Gastrocnemius medialis (tissue), 4 donors: ENCODE results near the gene NUDT17. TPM values are rescaled to one million over a fixed set of nuclear protein-coding genes. Genes with fewer than 3 reads are reported as not detected.

Experiments used
- ATAC-seq, 2 donors: fragments of 150-250 bp; one replicate each; pipeline ENCODE4 v1.9.1; 2016
- DNase-seq, 2 donors: peaks; one replicate each; pipeline ENCODE4 v3.0.0-alpha.2; 2019
- H3K27ac ChIP-seq, 4 donors: fragments of 200-600 bp; sonication (generic); 1 replicate in 1 of 4; 2 replicates in 3 of 4; pipeline ENCODE4 v1.5.1; 2016 to 2018; ENCODE audit warnings: mild to moderate bottlenecking in 2 of 4, moderate library complexity in 1 of 4
- H3K27me3 ChIP-seq, 3 donors: fragments of 200-600 bp; sonication (generic) in 2 of 3; 1 replicate in 1 of 3; 2 replicates in 2 of 3; pipeline versions ENCODE4 v1.5.1 to v1.6.0; 2016 to 2019; ENCODE audit warnings: mild to moderate bottlenecking in 1 of 3, moderate library complexity in 1 of 3
- H3K36me3 ChIP-seq, 2 donors: fragments of 200-600 bp; sonication (generic) in 1 of 2; one replicate each; pipeline ENCODE4 v1.5.1; 2017 to 2018
- H3K4me1 ChIP-seq, 2 donors: fragments of 200-600 bp; sonication (generic) in 1 of 2; one replicate each; pipeline ENCODE4 v1.5.1; 2016 to 2017; ENCODE audit warnings: mild to moderate bottlenecking in 2 of 2
- H3K4me3 ChIP-seq, 4 donors: fragments of 200-600 bp; sonication (generic) in 3 of 4; 1 replicate in 1 of 4; 2 replicates in 3 of 4; pipeline ENCODE4 v1.5.1; 2016 to 2019; ENCODE audit warnings: mild to moderate bottlenecking in 2 of 4
- H3K9me3 ChIP-seq, 3 donors: fragments of 200-600 bp; sonication (generic) in 2 of 3; 1 replicate in 1 of 3; 2 replicates in 2 of 3; pipeline ENCODE4 v1.5.1; 2016 to 2019
- POLR2A ChIP-seq, 2 donors: fragments of 450-650 bp; IDR thresholded peaks; one replicate each; pipeline ENCODE4 v1.6.1; 2017; ENCODE audit warnings: antibody characterized with exemption in 2 of 2, mild to moderate bottlenecking in 2 of 2, moderate library complexity in 2 of 2
- in situ Hi-C, 4 donors: fragments of 200-750 bp; cut with MboI; loops; one replicate each; pipeline versions ENCODE4 v1.15.0 to v1.8.0; 2017; ENCODE audit warnings: low sequenced_read_pairs in 4 of 4
- intact Hi-C: fragments of 100-400 bp; cut with DNase I; formaldehyde crosslinking; loops from one replicate; pipeline ENCODE4 v1.15.1; 2023; ENCODE audit warnings: low total_unique reads
- total RNA-seq, 4 donors: library from RNA; depleted of rRNA; stranded (reverse); fragments of >200 nt; gene quantifications; one replicate each; pipeline versions ENCODE4 v1.1.0 to v1.2.3, GENCODE V29; 2016
- TF ChIP-seq, protein P1 (sequence below), 5 experiments: fragments of 450-650 bp in 3 of 5; fragments of 200-600 bp in 2 of 5; sonication (generic) in 2 of 5; IDR thresholded peaks in 4 of 5; conservative IDR thresholded peaks in 1 of 5; 1 replicate in 4 of 5; 2 replicates in 1 of 5; pipeline ENCODE4 v1.5.1; 2016 to 2019; ENCODE audit warnings: antibody characterized with exemption in 5 of 5, mild to moderate bottlenecking in 3 of 5, moderate library complexity in 3 of 5

The NUDT17 gene
- total RNA-seq, 4 donors from 2014 or later, result 0.46 to 2.2 (median 0.51) TPM; not detected in 1

- intact Hi-C loops (loop anchor here (1.0 to 10.0 kb wide), 2 partner anchors 21 to 51 kb away; partner anchors contain the start of gene NUDT17), in situ Hi-C loops (no loop called here)
- Histone ChIP-seq H3K27me3 (no peaks in the 10 kb centered on the region), H3K36me3 (peaks cover 5 to 32% of the 10 kb centered on the region in 2 donors), H3K4me3 (peak within 1 kb of the TSS; percentile 63 to 80 (median 74)), H3K27ac (peak within 1 kb of the TSS; percentile 86 to 92 (median 88)), H3K9me3 (no peaks in the 10 kb centered on the region), H3K4me1 (peaks cover 15 to 19% of the 10 kb centered on the region in 2 donors)
- DNase-seq (peak; percentile 89 to 91), ATAC-seq (peak; percentile 87 to 89)
- TF ChIP-seq, protein P1, sequence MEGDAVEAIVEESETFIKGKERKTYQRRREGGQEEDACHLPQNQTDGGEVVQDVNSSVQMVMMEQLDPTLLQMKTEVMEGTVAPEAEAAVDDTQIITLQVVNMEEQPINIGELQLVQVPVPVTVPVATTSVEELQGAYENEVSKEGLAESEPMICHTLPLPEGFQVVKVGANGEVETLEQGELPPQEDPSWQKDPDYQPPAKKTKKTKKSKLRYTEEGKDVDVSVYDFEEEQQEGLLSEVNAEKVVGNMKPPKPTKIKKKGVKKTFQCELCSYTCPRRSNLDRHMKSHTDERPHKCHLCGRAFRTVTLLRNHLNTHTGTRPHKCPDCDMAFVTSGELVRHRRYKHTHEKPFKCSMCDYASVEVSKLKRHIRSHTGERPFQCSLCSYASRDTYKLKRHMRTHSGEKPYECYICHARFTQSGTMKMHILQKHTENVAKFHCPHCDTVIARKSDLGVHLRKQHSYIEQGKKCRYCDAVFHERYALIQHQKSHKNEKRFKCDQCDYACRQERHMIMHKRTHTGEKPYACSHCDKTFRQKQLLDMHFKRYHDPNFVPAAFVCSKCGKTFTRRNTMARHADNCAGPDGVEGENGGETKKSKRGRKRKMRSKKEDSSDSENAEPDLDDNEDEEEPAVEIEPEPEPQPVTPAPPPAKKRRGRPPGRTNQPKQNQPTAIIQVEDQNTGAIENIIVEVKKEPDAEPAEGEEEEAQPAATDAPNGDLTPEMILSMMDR (IDR thresholded peaks at IDR 0.05 in 4 of 5, conservative IDR thresholded peaks at IDR 0.05 in 1 of 5), result no peak
- TF ChIP-seq POLR2A (IDR thresholded peaks at IDR 0.05), result peak; percentile 94 to 97
Observed at GRCh38 chr1:145823565-145824498, 21.6 kb upstream of the NUDT17 start, which contains the start of the genes POLR3C and RNF115. Gene POLR3C (plus strand): TSS chr1:145824200. CDS start chr1:145825777, 1,577 bp downstream. Gene RNF115 (minus strand): TSS chr1:145824095. CDS start chr1:145823873, 222 bp downstream.

GRCh38 chr1:145824499-145824842 is 21.0 kb upstream of the NUDT17 start:
- Histone ChIP-seq H3K9me3 (no peaks in the 10 kb centered on the region), H3K27me3 (no peaks in the 10 kb centered on the region), H3K4me3 (peak overlapping the region; percentile 63 to 80 (median 74)), H3K36me3 (peaks cover 8 to 38% of the 10 kb centered on the region in 2 donors), H3K27ac (peak overlapping the region; percentile 86 to 92 (median 88)), H3K4me1 (peaks cover 13 to 15% of the 10 kb centered on the region in 2 donors)
- in situ Hi-C loops, result no loop called here
- no peak for ATAC-seq
- TF ChIP-seq POLR2A (IDR thresholded peaks at IDR 0.05), result no peak
- TF ChIP-seq, protein P1 (IDR thresholded peaks at IDR 0.05 in 4 of 5, conservative IDR thresholded peaks at IDR 0.05 in 1 of 5), result no peak
- intact Hi-C loops, result loop anchor here (1.0 to 10.0 kb wide), 2 partner anchors 21 to 50 kb away; partner anchors contain the start of gene NUDT17
- DNase-seq, result no peak

DNA sequence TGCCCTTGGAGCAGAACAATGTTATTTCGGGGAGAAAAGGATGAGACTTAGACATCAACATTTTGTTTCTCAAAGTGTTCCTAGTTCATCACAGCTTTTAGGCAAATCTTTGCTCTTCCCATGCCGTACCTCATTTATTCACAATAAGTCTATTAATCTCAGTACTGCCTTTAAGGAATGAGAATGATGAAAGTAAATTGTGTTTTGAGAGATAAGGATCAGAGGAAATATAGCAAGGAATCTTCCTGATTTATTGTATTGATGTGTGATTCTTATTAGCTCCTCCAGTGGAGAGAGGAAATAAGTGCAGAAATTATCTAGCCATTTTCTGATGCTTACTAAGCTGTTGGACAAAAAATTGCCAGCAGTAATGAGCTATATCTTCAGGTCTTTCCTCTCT is 19.4 kb upstream of the NUDT17 start:
- in situ Hi-C loops (no loop called here), intact Hi-C loops (loop anchor here (10.0 kb wide), 1 partner anchor 49 kb away; no protein-coding TSS in a partner anchor)
- no peaks in the 10 kb centered on the region for H3K9me3 ChIP-seq
- H3K36me3 ChIP-seq, result peaks cover 8 to 54% of the 10 kb centered on the region in 2 donors
- H3K27ac ChIP-seq, result no peak overlapping the region
- ATAC-seq (no peak), DNase-seq (no peak)
- H3K27me3 ChIP-seq, result no peaks in the 10 kb centered on the region
- H3K4me3 ChIP-seq, result no peak overlapping the region
- H3K4me1 ChIP-seq, result peaks cover 11% of the 10 kb centered on the region in 2 donors
- TF ChIP-seq, protein P1 (IDR thresholded peaks at IDR 0.05 in 4 of 5, conservative IDR thresholded peaks at IDR 0.05 in 1 of 5), result no peak
- no peak for TF ChIP-seq POLR2A (IDR thresholded peaks at IDR 0.05)

DNA sequence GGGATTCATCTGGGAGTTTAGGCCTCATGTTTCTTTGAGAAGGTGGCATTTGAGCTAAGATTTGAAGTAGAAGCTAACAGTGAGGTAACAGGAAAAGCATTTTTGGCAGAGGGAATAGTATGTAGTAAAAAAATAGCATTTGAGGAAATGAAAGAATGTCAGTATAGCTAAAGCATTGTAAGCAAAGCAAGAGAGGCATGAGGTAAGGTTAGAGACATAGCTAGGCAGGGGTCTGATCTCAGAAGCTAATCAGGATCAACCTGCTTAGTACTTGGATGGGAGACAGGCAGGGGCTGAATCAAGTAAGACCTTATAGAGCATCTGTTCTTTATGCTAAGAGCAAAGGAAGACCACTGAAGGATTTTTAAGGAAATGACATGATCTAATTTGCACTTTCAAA is 17.5 kb upstream of the NUDT17 start:
- H3K9me3 ChIP-seq, result no peaks in the 10 kb centered on the region
- no peak for TF ChIP-seq POLR2A (IDR thresholded peaks at IDR 0.05)
- TF ChIP-seq, protein P1 (IDR thresholded peaks at IDR 0.05 in 4 of 5, conservative IDR thresholded peaks at IDR 0.05 in 1 of 5), result no peak
- no peaks in the 10 kb centered on the region for H3K27me3 ChIP-seq
- DNase-seq (no peak), ATAC-seq (no peak)
- intact Hi-C loops, result loop anchor here (10.0 kb wide), 1 partner anchor 47 kb away; no protein-coding TSS in a partner anchor
- no peak overlapping the region for H3K4me3 ChIP-seq
- H3K4me1 ChIP-seq, result peaks cover 7 to 11% of the 10 kb centered on the region in 2 donors
- H3K36me3 ChIP-seq, result peaks cover 8 to 72% of the 10 kb centered on the region in 2 donors
- in situ Hi-C loops, result no loop called here
- no peak overlapping the region for H3K27ac ChIP-seq
